Omental fat pad (tissue), 4 donors: ENCODE data around the gene USE1. TPM values are rescaled to one million over a fixed set of nuclear protein-coding genes. Genes with fewer than 3 reads are reported as not detected.
A peak's percentile ranks its signal among the peaks of the same experiment; 100 is the strongest.

Source experiments
- ATAC-seq: fragments of 150-250 bp; one replicate; pipeline ENCODE4 v1.9.1; 2016; ENCODE audit warnings: mild to moderate bottlenecking, moderate library complexity; ENCODE audit not compliant: low FRiP score
- DNase-seq: peaks from one replicate; pipeline ENCODE4 v3.0.0-alpha.2; 2019; ENCODE audit warnings: low spot score
- CTCF ChIP-seq, 3 donors: fragments of 450-650 bp; IDR thresholded peaks; one replicate each; pipeline ENCODE4 v1.5.1; 2016 to 2017; ENCODE audit warnings: antibody characterized with exemption in 3 of 3, mild to moderate bottlenecking in 3 of 3, moderate library complexity in 2 of 3
- total RNA-seq, 4 donors: library from RNA; depleted of rRNA; stranded (reverse); fragments of >200 nt; gene quantifications; one replicate each; pipeline ENCODE4 v1.1.0, GENCODE V29; 2016

Gene USE1
- total RNA-seq, 4 donors from 2014 or later, result 14.5 to 22.3 (median 20.7) TPM

GRCh38 chr19:17259118-17259780, 44.1 kb downstream of the USE1 start:
- DNase-seq (no peak), ATAC-seq (no peak)
- no peak for TF ChIP-seq CTCF (IDR thresholded peaks at IDR 0.05)

GRCh38 chr19:17259934-17260333, 44.8 kb downstream of the USE1 start:
- TF ChIP-seq CTCF (IDR thresholded peaks at IDR 0.05), result no peak
- DNase-seq (no peak), ATAC-seq (no peak)

- peak in 1 of 3 donors; percentile 38 for TF ChIP-seq CTCF (IDR thresholded peaks at IDR 0.05)
- ATAC-seq (peak; percentile 38), DNase-seq (peak; percentile 63)
These were observed 45.7 kb downstream of the USE1 start for GRCh38 chr19:17260842-17261325.

GRCh38 chr19:17262557-17262956, 47.4 kb downstream of the USE1 start:
- DNase-seq (no peak), ATAC-seq (no peak)
- no peak for TF ChIP-seq CTCF (IDR thresholded peaks at IDR 0.05)

- no peak for TF ChIP-seq CTCF (IDR thresholded peaks at IDR 0.05)
- ATAC-seq (no peak), DNase-seq (no peak)
These were observed 48.8 kb downstream of the USE1 start for GRCh38 chr19:17263712-17264640.

- no peak for TF ChIP-seq CTCF (IDR thresholded peaks at IDR 0.05)
- no peak for ATAC-seq
These were observed 49.5 kb downstream of the USE1 start, which contains the start of gene USHBP1 for GRCh38 chr19:17264641-17264979. USHBP1 (minus strand) TSS chr19:17264745; CDS start chr19:17264299, 446 bp downstream.

More at GRCh38 chr19:17264641-17264979, 49.5 kb downstream of the USE1 start, which contains the start of gene USHBP1:
- DNase-seq, result no peak
